Liver (tissue), 9 donors: Measurements from ENCODE around the gene SRP14. TPM values are rescaled to one million over a fixed set of nuclear protein-coding genes. Genes with fewer than 3 reads are reported as not detected.

Experiments used
- DNase-seq: peaks from one replicate; pipeline ENCODE4 v3.0.0-alpha.2; 2017; ENCODE audit warnings: low spot score
- H3K27ac ChIP-seq, 2 donors: one replicate each; pipeline ENCODE4 v1.7.0; 2013; ENCODE audit warnings: inconsistent platforms in 2 of 2, low read length in 2 of 2, control low read depth in 1 of 2, low read depth in 1 of 2, mild to moderate bottlenecking in 1 of 2
- H3K27me3 ChIP-seq, 4 donors: one replicate each; pipeline versions ENCODE4 v1.6.1 to v1.7.0; 2013; ENCODE audit warnings: low read length in 3 of 4, inconsistent platforms in 1 of 4, mild to moderate bottlenecking in 1 of 4, moderate library complexity in 1 of 4; ENCODE audit not compliant: control insufficient read depth in 4 of 4, insufficient read depth in 4 of 4
- H3K36me3 ChIP-seq, 4 donors: one replicate each; pipeline versions ENCODE4 v1.6.1 to v1.7.0; 2013; ENCODE audit warnings: low read length in 3 of 4, mild to moderate bottlenecking in 3 of 4, low read depth in 1 of 4, moderate library complexity in 1 of 4; ENCODE audit not compliant: control insufficient read depth in 4 of 4, insufficient read depth in 3 of 4
- H3K4me1 ChIP-seq, 4 donors: one replicate each; pipeline versions ENCODE4 v1.6.1 to v1.7.0; 2013; ENCODE audit warnings: low read length in 3 of 4, mild to moderate bottlenecking in 3 of 4, moderate library complexity in 1 of 4; ENCODE audit not compliant: control insufficient read depth in 4 of 4, insufficient read depth in 4 of 4
- H3K4me3 ChIP-seq, 3 donors: one replicate each; pipeline versions ENCODE4 v1.6.1 to v1.7.0; 2013; ENCODE audit warnings: low read length in 3 of 3, control low read depth in 1 of 3, low read depth in 1 of 3, mild to moderate bottlenecking in 1 of 3
- H3K9ac ChIP-seq, 2 donors: one replicate each; pipeline ENCODE4 v1.7.0; 2013; ENCODE audit warnings: low read length in 2 of 2, mild to moderate bottlenecking in 2 of 2, moderate library complexity in 2 of 2, control low read depth in 1 of 2, low read depth in 1 of 2
- H3K9me3 ChIP-seq, 4 donors: one replicate each; pipeline versions ENCODE4 v1.6.1 to v1.7.0; 2013; ENCODE audit warnings: low read length in 3 of 4; ENCODE audit not compliant: control insufficient read depth in 4 of 4
- CTCF ChIP-seq: fragments of 150-350 bp; IDR thresholded peaks from 2 replicates; pipeline ENCODE4 v1.5.1; 2017; ENCODE audit warnings: improper control_type of control experiment, low read depth, low read length; ENCODE audit not compliant: missing input control
- EGR1 ChIP-seq, 2 donors: IDR thresholded peaks; 2 replicates each; pipeline ENCODE4 v1.6.1; 2016 to 2018; ENCODE audit warnings: antibody characterized with exemption in 2 of 2, low read depth in 2 of 2
- FOXA1 ChIP-seq: IDR thresholded peaks from 2 replicates; pipeline ENCODE4 v1.6.1; 2016; ENCODE audit warnings: antibody characterized with exemption
- FOXA2 ChIP-seq: IDR thresholded peaks from 2 replicates; pipeline ENCODE4 v1.6.1; 2016; ENCODE audit warnings: antibody characterized with exemption
- GABPA ChIP-seq, 2 donors: IDR thresholded peaks in 1 of 2; conservative IDR thresholded peaks in 1 of 2; 2 replicates each; pipeline ENCODE4 v1.6.1; 2016; ENCODE audit warnings: antibody characterized with exemption in 2 of 2, mild to moderate bottlenecking in 1 of 2, moderate library complexity in 1 of 2
- HNF4A ChIP-seq, 2 donors: conservative IDR thresholded peaks; 2 replicates each; pipeline ENCODE4 v1.6.1; 2016; ENCODE audit warnings: antibody characterized with exemption in 2 of 2, mild to moderate bottlenecking in 2 of 2
- HNF4G ChIP-seq: IDR thresholded peaks from 2 replicates; pipeline ENCODE4 v1.6.1; 2016; ENCODE audit warnings: antibody characterized with exemption
- JUND ChIP-seq, 2 donors: IDR thresholded peaks; 2 replicates each; pipeline ENCODE4 v1.6.1; 2016; ENCODE audit warnings: antibody characterized with exemption in 2 of 2
- MAX ChIP-seq: IDR thresholded peaks from 2 replicates; pipeline ENCODE4 v1.6.1; 2016; ENCODE audit warnings: antibody characterized with exemption
- NR2F2 ChIP-seq: IDR thresholded peaks from 2 replicates; pipeline ENCODE4 v1.6.1; 2016; ENCODE audit warnings: antibody characterized with exemption
- RAD21 ChIP-seq, 2 donors: IDR thresholded peaks; 2 replicates each; pipeline ENCODE4 v1.6.1; 2016; ENCODE audit warnings: antibody characterized with exemption in 2 of 2, mild to moderate bottlenecking in 2 of 2
- REST ChIP-seq: IDR thresholded peaks from 2 replicates; pipeline ENCODE4 v1.6.1; 2016; ENCODE audit warnings: antibody characterized with exemption, mild to moderate bottlenecking
- RXRA ChIP-seq, 2 donors: IDR thresholded peaks; 2 replicates each; pipeline ENCODE4 v1.6.1; 2017 to 2018; ENCODE audit warnings: antibody characterized with exemption in 2 of 2, mild to moderate bottlenecking in 1 of 2
- SP1 ChIP-seq: IDR thresholded peaks from 2 replicates; pipeline ENCODE4 v1.6.1; 2018; ENCODE audit warnings: antibody characterized with exemption, mild to moderate bottlenecking
- TAF1 ChIP-seq: conservative IDR thresholded peaks from 2 replicates; pipeline ENCODE4 v1.6.1; 2016; ENCODE audit warnings: antibody characterized with exemption, mild to moderate bottlenecking
- YY1 ChIP-seq: IDR thresholded peaks from 2 replicates; pipeline ENCODE4 v1.6.1; 2016; ENCODE audit warnings: antibody characterized with exemption, mild to moderate bottlenecking
- ZBTB33 ChIP-seq: IDR thresholded peaks from 2 replicates; pipeline ENCODE4 v1.6.1; 2016; ENCODE audit warnings: antibody characterized with exemption
- WGBS: extraction: QIAGEN DNeasy Blood & Tissue Kit; methylation state at CpG from one replicate; pipeline ENCODE4 v1.1.7; 2013; 5-methylcytosine and 5-hydroxymethylcytosine counted together
- polyA plus RNA-seq, 2 donors: library from polyadenylated mRNA; stranded (reverse) in 1 of 2; unstranded in 1 of 2; fragments of 200-250 nt in 1 of 2; fragments of >200 nt in 1 of 2; fragmentation: Nextera tagmentation in 1 of 2; extraction: Ambion mirVana in 1 of 2; gene quantifications; one replicate each; pipeline versions ENCODE4 v1.2.1 to v1.2.3, GENCODE V29; 2013 to 2015
- total RNA-seq, 2 donors: library from RNA; depleted of rRNA; stranded (reverse); fragments of >200 nt; gene quantifications; one replicate each; pipeline ENCODE4 v1.2.3, GENCODE V29; 2014
- donor health status: healthy.
- donor health status: healthy.
- donor health status: healthy.
- donor health status: healthy.
- donor health status: healthy.

Gene SRP14
- total and polyA plus RNA-seq, 4 donors = 67.2 to 357 (median 116) TPM

- peak overlapping the region; percentile 53 to 59 for H3K27ac ChIP-seq
- TF ChIP-seq MAX = peak; percentile 54
- no peak for TF ChIP-seq CTCF
- TF ChIP-seq HNF4G = no peak
- peak in 1 of 2 donors; percentile 48 for TF ChIP-seq HNF4A (conservative IDR thresholded peaks at IDR 0.05)
- no peak for TF ChIP-seq FOXA1
- no peak for TF ChIP-seq NR2F2
- TF ChIP-seq JUND (IDR thresholded peaks at IDR 0.05) = no peak
- no peak for TF ChIP-seq TAF1
- peak; percentile 17 for TF ChIP-seq YY1
- TF ChIP-seq ZBTB33 = no peak
- no peak for TF ChIP-seq EGR1 (IDR thresholded peaks at IDR 0.05; ENCODE audit: low read depth in 2 of 2)
- TF ChIP-seq FOXA2 = peak; percentile 66
- TF ChIP-seq RXRA (IDR thresholded peaks at IDR 0.05) = peak in 1 of 2 donors; percentile 53
- no peak for TF ChIP-seq GABPA (IDR thresholded peaks at IDR 0.05 in 1 of 2, conservative IDR thresholded peaks at IDR 0.05 in 1 of 2)
- no peaks in the 10 kb centered on the region for H3K9me3 ChIP-seq
- H3K4me3 ChIP-seq = peak overlapping the region in 2 of 3 donors; percentile 4 to 23
- 59% methylated on average over 7 of the region's 7 CpGs for WGBS
- H3K36me3 ChIP-seq = peaks cover 10 to 18% (median 15%) of the 10 kb centered on the region in 4 donors
- H3K9ac ChIP-seq = peak overlapping the region in 1 of 2 donors; percentile 27
- no peak for DNase-seq
- no peaks in the 10 kb centered on the region for H3K27me3 ChIP-seq
- H3K4me1 ChIP-seq = peaks cover 2 to 21% (median 19%) of the 10 kb centered on the region in 4 donors
Observed at GRCh38 chr15:40003116-40003916, 35.7 kb downstream of the SRP14 start.

- Histone ChIP-seq H3K27ac (peak overlapping the region; percentile 13 to 53), H3K4me3 (peak overlapping the region in 2 of 3 donors; percentile 5 to 38), H3K36me3 (peaks cover 3 to 13% (median 8%) of the 10 kb centered on the region in 4 donors), H3K9me3 (no peaks in the 10 kb centered on the region), H3K4me1 (peaks cover 2 to 21% (median 19%) of the 10 kb centered on the region in 4 donors), H3K27me3 (no peaks in the 10 kb centered on the region), H3K9ac (no peak overlapping the region)
- WGBS = 37% methylated on average over 2 of the region's 2 CpGs
- DNase-seq = peak; percentile 38
- peak; percentile 35 for TF ChIP-seq ZBTB33
- TF ChIP-seq FOXA2 = peak; percentile 78
- TF ChIP-seq REST = peak; percentile 56
- peak; percentile 96 for TF ChIP-seq SP1
- no peak for TF ChIP-seq EGR1 (IDR thresholded peaks at IDR 0.05; ENCODE audit: low read depth in 2 of 2)
- no peak for TF ChIP-seq TAF1
- TF ChIP-seq GABPA (IDR thresholded peaks at IDR 0.05 in 1 of 2, conservative IDR thresholded peaks at IDR 0.05 in 1 of 2) = peak in 1 of 2 donors; percentile 47
- TF ChIP-seq YY1 = peak; percentile 65
- peak; percentile 60 to 78 for TF ChIP-seq JUND (IDR thresholded peaks at IDR 0.05)
- peak; percentile 91 to 95 for TF ChIP-seq RXRA (IDR thresholded peaks at IDR 0.05)
- peak; percentile 40 for TF ChIP-seq MAX
- peak; percentile 28 for TF ChIP-seq FOXA1
- TF ChIP-seq CTCF = no peak
- TF ChIP-seq RAD21 (IDR thresholded peaks at IDR 0.05) = peak; percentile 42 to 48
- TF ChIP-seq HNF4A (conservative IDR thresholded peaks at IDR 0.05) = peak; percentile 97 to 99
Observed at GRCh38 chr15:40002295-40002694, 36.7 kb downstream of the SRP14 start.
